ENCODE data around the gene UPF1.
"Not testable (repeated sequence)": the region's sequence is repeated elsewhere in the genome, so short reads cannot be mapped to it uniquely, and the experiment has no call there.

DNA sequence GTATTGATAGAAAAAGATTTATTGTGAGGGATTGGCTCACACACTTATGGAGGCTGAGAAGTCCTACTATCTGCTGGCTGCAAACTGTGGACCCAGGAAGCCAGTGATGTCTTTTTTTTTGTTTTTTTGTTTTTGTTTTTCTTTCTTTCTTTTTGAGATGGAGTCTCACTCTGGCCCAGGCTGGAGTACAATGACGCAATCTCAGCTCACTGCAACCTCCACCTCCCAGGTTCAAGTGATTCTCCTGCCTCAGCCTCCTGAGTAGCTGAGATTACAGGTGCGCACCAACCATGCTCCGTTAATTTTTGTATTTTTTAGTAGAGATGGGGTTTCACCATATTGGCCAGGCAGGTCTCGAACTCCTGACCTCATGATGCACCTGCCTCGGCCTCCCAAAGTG, 20.1 kb upstream of the UPF1 start:
- TF ChIP-seq, protein P1, sequence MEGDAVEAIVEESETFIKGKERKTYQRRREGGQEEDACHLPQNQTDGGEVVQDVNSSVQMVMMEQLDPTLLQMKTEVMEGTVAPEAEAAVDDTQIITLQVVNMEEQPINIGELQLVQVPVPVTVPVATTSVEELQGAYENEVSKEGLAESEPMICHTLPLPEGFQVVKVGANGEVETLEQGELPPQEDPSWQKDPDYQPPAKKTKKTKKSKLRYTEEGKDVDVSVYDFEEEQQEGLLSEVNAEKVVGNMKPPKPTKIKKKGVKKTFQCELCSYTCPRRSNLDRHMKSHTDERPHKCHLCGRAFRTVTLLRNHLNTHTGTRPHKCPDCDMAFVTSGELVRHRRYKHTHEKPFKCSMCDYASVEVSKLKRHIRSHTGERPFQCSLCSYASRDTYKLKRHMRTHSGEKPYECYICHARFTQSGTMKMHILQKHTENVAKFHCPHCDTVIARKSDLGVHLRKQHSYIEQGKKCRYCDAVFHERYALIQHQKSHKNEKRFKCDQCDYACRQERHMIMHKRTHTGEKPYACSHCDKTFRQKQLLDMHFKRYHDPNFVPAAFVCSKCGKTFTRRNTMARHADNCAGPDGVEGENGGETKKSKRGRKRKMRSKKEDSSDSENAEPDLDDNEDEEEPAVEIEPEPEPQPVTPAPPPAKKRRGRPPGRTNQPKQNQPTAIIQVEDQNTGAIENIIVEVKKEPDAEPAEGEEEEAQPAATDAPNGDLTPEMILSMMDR (IDR thresholded peaks at IDR 0.05; ENCODE audit: insufficient read depth, low read length) = not testable (repeated sequence)
- TF ChIP-seq POLR2AphosphoS5 (IDR thresholded peaks at IDR 0.05; ENCODE audit: low read depth) = not testable (repeated sequence)
- TF ChIP-seq, protein P2, sequence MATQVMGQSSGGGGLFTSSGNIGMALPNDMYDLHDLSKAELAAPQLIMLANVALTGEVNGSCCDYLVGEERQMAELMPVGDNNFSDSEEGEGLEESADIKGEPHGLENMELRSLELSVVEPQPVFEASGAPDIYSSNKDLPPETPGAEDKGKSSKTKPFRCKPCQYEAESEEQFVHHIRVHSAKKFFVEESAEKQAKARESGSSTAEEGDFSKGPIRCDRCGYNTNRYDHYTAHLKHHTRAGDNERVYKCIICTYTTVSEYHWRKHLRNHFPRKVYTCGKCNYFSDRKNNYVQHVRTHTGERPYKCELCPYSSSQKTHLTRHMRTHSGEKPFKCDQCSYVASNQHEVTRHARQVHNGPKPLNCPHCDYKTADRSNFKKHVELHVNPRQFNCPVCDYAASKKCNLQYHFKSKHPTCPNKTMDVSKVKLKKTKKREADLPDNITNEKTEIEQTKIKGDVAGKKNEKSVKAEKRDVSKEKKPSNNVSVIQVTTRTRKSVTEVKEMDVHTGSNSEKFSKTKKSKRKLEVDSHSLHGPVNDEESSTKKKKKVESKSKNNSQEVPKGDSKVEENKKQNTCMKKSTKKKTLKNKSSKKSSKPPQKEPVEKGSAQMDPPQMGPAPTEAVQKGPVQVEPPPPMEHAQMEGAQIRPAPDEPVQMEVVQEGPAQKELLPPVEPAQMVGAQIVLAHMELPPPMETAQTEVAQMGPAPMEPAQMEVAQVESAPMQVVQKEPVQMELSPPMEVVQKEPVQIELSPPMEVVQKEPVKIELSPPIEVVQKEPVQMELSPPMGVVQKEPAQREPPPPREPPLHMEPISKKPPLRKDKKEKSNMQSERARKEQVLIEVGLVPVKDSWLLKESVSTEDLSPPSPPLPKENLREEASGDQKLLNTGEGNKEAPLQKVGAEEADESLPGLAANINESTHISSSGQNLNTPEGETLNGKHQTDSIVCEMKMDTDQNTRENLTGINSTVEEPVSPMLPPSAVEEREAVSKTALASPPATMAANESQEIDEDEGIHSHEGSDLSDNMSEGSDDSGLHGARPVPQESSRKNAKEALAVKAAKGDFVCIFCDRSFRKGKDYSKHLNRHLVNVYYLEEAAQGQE (IDR thresholded peaks at IDR 0.05; ENCODE audit: insufficient replicate concordance, low read depth) = not testable (repeated sequence)

All from HL-60 (cell line).